GM18508 (cell line): ENCODE measurements around the gene EPB41L4B.
"Not testable (repeated sequence)": the region's sequence is repeated elsewhere in the genome, so short reads cannot be mapped to it uniquely, and the experiment has no call there.

ENCODE experiments used
- ATAC-seq: cut with Tn5 transposase; IDR thresholded peaks from one replicate; pipeline ENCODE4 v1.9.1; 2021; ENCODE audit warnings: moderate number of reproducible peaks; ENCODE audit not compliant: insufficient read depth, unreplicated experiment

Gene EPB41L4B

GRCh38 chr9:109302606-109303005, 18.3 kb downstream of the EPB41L4B start:
- ATAC-seq = no peak

DNA sequence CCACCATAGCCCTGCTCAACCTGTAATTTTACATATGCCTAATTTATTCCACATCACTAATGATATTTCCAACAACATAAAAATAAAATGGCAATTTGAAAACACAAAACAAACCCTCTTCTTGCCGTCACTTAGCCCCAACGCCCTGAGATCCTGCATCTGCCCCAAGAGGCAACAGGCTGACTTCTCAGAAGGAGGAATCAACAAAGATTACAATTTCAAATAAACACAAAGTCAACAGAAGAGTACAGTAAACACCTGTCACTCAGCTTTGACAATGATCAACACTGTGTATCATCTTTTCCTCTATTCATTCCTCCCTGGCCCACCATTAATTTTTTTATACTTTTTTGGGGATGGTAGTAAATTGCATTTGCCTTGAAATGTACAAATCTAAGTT, 19.8 kb downstream of the EPB41L4B start:
- ATAC-seq = no peak

- no peak for ATAC-seq
These were observed 21.0 kb downstream of the EPB41L4B start for GRCh38 chr9:109299891-109300290.

DNA sequence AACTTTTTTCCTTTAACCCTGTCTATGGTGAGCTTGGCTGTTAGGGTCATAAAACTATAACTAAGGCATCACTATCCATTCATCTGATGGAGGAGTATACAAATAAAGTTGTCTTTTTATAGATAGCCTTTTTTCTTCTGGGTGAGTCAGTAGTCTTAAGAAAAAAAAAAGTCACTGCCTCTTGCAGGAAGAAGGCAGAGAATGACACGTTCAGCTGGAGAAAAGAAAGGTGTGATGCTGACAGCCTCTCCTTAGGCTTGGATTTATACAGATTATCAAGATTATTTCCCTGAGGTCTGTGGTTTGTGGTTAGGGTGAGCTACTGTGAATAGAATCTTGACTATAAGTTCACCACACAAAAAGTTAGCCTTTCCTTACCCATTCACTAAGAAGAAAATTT, 23.0 kb downstream of the EPB41L4B start:
- no peak for ATAC-seq

- ATAC-seq = no peak
These were observed 25.4 kb downstream of the EPB41L4B start for GRCh38 chr9:109295221-109296130.

DNA sequence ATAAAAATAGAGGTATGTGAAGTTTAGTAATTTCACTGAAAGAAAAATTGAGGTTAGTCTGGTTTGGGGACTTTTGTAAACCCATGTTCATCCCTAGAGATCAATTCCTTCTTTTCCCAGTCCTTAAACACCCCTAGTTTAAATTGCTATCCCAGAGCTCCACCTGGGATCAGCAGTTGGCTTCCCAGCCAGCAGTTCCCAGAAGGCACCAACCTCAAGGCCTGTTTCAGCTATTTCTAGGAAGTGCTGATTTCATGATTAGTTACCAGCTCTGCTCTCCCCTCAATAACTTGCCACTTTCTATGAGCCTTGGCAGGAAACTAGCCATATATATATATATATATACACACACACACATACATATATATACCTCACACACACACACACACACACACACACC, 30.5 kb downstream of the EPB41L4B start:
- no peak for ATAC-seq

DNA sequence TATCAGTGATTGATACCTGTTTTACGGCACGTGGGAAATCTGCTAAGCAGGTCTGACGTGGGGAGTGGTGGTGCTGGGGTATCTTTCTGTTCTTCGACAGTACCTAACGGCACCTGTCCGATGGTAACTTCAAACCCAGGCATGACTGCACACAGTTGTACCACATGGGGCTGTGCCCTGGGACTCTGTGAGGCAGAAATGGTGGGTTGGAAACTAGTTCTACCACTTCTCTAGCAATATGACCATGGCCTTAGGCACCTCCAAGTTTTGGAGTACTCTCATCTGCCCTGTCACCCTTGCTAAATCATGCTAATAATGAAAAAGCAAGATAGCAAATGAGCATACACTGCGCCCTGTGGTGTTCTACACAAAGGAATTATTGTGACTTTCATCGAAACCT, 30.9 kb downstream of the EPB41L4B start:
- ATAC-seq = no peak

GRCh38 chr9:109289186-109289585, 31.7 kb downstream of the EPB41L4B start:
- ATAC-seq = no peak

- no peak for ATAC-seq
These were observed 33.9 kb downstream of the EPB41L4B start for GRCh38 chr9:109286981-109287380.

DNA sequence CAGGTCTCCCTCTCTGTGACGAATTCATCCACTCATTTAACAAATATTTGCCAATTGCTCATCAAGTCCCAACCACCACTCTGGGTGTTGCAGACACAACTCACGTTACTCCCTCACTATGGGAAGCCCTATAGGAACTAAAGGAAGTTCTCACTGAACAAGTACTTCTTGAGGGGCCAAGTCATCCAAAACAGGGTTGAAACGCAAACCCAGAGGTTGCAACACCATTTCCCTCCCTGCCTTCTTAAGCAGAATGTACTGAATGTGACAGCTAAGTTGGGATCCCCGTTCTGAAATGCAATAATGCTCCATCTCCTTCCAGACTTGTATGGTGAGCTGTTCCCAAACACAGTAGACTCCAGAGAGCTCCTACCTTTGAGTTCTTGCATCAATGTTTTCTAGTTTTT, 34.3 kb downstream of the EPB41L4B start:
- no peak for ATAC-seq

- not testable (repeated sequence) for ATAC-seq
These were observed 37.2 kb downstream of the EPB41L4B start for GRCh38 chr9:109283672-109284071.

GRCh38 chr9:109283012-109283411, 37.8 kb downstream of the EPB41L4B start:
- no peak for ATAC-seq

- no peak for ATAC-seq
These were observed 38.6 kb downstream of the EPB41L4B start for GRCh38 chr9:109282302-109282701.

DNA sequence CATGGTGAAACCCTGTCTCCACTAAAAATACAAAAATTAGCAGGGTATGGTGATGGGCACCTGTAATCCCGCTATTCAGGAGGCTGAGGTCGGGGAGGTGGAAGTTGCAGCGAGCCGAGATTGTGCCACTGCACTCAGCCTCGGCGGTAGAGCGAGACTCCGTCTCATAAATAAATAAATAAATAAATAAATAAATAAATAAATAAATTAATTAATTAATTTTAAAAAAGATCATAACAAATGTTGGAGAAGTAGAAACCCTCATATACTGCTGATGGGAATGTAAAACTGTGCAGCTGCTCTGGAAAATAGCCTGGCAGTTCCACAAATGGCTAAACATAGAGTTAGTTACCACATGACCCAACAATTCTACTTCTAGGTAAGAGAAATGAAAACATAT, 39.3 kb downstream of the EPB41L4B start:
- ATAC-seq = no peak

- no peak for ATAC-seq
These were observed 42.0 kb downstream of the EPB41L4B start for GRCh38 chr9:109278848-109279247.

DNA sequence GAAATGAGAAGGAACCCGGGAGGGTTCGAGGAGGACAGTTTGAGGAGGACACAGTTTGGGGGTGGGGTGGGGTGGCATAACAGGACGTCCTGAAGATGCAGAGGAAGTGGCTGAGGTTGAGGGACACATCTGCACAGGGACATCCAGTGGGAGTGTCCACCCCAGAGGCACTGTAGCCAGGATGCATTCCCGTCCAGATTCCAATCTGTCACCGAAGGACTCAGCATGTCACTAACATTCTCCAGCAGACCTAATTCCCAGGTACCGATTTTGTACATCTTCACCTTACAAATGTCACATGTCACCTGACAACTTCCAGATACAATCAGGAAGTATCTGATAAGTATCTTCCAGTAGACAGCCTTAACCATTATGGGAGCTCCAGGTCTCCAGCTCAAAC, 42.6 kb downstream of the EPB41L4B start:
- ATAC-seq = no peak

DNA sequence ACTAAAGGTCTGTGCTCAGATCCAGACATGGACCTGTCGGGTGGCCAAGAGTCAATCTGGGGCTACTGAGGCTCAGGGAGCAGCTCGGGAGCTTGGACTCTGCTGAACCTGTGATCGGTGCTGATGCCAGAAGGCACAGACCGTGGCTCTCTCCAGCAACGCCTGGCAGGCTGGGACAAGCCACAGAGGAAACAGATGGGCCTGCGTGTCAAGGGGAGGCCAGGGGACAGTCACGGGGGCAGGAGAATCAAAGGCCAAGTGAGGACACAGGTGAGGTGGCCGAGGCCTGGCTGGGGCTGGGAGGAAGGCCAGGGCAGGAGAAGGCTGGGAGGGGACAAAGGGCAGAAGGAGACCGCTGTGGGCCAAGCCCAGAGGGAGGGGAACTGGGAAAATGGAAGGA, 43.4 kb downstream of the EPB41L4B start:
- ATAC-seq = no peak

- no peak for ATAC-seq
These were observed 44.1 kb downstream of the EPB41L4B start for GRCh38 chr9:109276469-109277440.

DNA sequence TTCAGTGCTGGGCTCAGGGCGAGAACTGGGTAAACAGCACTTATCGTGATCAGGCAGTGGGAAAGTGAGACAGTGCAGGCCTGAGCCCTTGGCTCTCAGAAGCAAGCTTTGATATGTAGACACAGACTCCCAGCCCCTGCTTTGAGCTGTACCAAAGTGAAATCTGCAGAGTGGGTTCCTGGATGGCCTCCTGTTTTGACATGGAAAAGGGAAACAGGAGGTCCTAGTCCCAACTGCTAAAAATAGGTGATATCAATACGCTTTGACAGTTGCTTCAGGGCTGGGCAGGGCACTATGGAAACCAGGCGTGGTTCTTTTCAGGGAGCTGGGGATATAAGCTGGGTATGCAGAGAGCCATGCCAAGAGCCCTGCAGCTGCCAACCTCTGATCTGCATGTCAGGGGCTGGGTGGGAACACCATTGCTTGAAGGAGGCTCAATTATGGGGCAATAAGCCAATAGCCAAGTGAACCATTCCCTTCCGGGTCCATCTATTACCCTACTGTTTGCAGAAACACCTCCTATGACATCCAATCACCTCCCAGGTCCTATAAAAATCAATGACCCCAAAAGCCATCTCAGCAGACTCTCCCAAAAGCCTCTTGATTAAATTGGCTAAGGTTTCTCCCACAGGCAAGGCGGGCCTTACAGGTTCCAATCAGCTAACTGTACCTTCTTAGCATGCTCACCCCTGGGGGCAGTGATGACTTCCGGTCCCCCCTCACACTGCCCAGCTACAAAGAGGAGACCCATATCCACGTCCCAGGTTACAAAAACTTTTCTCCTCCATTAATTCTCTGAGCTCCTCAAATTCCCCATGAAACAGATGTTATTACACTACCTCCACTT, 45.8 kb downstream of the EPB41L4B start:
- ATAC-seq = no peak

DNA sequence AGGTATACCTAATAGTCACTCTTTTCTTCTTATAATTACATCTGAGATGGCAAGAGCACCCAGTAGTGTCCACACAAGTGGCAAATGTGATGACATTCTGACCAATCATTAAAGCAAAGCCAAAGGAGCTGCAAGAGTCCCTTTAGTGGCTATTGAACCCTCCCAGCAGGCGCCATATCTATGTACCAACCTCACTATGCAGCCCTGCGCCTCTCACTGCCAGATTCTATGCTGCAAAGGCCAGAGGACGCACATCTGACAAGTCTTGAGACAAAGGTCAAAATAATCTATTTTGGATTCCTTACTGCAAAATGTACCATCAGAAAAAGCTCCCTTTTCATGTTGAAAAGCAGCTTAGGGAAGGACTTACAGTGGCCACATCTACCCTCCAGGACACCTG, 47.0 kb downstream of the EPB41L4B start:
- ATAC-seq = no peak
